ENCODE results near the gene XIST.

GRCh38 chrX:73832319-73832718 lies 20.2 kb downstream of the XIST start:
- TF ChIP-seq CTCF (IDR thresholded peaks at IDR 0.05) (no peak), POLR2AphosphoS5 (IDR thresholded peaks at IDR 0.05) (no peak), POLR2A (IDR thresholded peaks at IDR 0.05) (no peak)
